ENCODE results near the gene SLC16A14. TPM values are rescaled to one million over a fixed set of nuclear protein-coding genes. Genes with fewer than 3 reads are reported as not detected.

Gene SLC16A14
- total and polyA plus RNA-seq, 2 experiments from 2014 or later: 2.0 to 7.5 TPM

GRCh38 chr2:230012267-230012884, 56.3 kb downstream of the SLC16A14 start:
- H3K4me3 ChIP-seq: no peak overlapping the region
- DNase-seq (ENCODE audit: low read depth in 1 of 2, low spot score in 1 of 2): peak in 1 of 2 donors; percentile 2
- no peaks in the 10 kb centered on the region for H3K27me3 ChIP-seq
- no peaks in the 10 kb centered on the region for H3K36me3 ChIP-seq
- no peaks in the 10 kb centered on the region for H3K9me3 ChIP-seq (ENCODE audit: low read depth)
- H3K27ac ChIP-seq: no peak overlapping the region
- H3K4me1 ChIP-seq (ENCODE audit: low read depth): peaks cover 14% of the 10 kb centered on the region
- no peak for TF ChIP-seq CTCF (IDR thresholded peaks at IDR 0.05; ENCODE audit: low read depth, low read length)

GRCh38 chr2:230011617-230012016, 57.1 kb downstream of the SLC16A14 start:
- no peak for TF ChIP-seq CTCF (IDR thresholded peaks at IDR 0.05; ENCODE audit: low read depth, low read length)
- no peak overlapping the region for H3K27ac ChIP-seq
- H3K4me1 ChIP-seq (ENCODE audit: low read depth): peaks cover 14% of the 10 kb centered on the region

GRCh38 chr2:230010501-230010900, 58.2 kb downstream of the SLC16A14 start:
- no peaks in the 10 kb centered on the region for H3K36me3 ChIP-seq
- H3K27ac ChIP-seq: no peak overlapping the region
- H3K4me3 ChIP-seq: no peak overlapping the region
- no peak for TF ChIP-seq CTCF (IDR thresholded peaks at IDR 0.05; ENCODE audit: low read depth, low read length)
- peaks cover 14% of the 10 kb centered on the region for H3K4me1 ChIP-seq (ENCODE audit: low read depth)
- H3K27me3 ChIP-seq: no peaks in the 10 kb centered on the region
- no peak for DNase-seq (ENCODE audit: low read depth in 1 of 2, low spot score in 1 of 2)
- no peaks in the 10 kb centered on the region for H3K9me3 ChIP-seq (ENCODE audit: low read depth)

More at GRCh38 chr2:230011617-230012016, 57.1 kb downstream of the SLC16A14 start:
- Histone ChIP-seq H3K9me3 (ENCODE audit: low read depth) (no peaks in the 10 kb centered on the region), H3K36me3 (no peaks in the 10 kb centered on the region), H3K27me3 (no peaks in the 10 kb centered on the region), H3K4me3 (no peak overlapping the region)
- DNase-seq (ENCODE audit: low read depth in 1 of 2, low spot score in 1 of 2): no peak

GRCh38 chr2:230008708-230009066, 60.0 kb downstream of the SLC16A14 start:
- H3K9me3 ChIP-seq (ENCODE audit: low read depth): no peaks in the 10 kb centered on the region
- H3K4me3 ChIP-seq: no peak overlapping the region
- no peak overlapping the region for H3K27ac ChIP-seq
- TF ChIP-seq CTCF (IDR thresholded peaks at IDR 0.05; ENCODE audit: low read depth, low read length): no peak
- peaks cover 14% of the 10 kb centered on the region for H3K4me1 ChIP-seq (ENCODE audit: low read depth)
- H3K27me3 ChIP-seq: no peaks in the 10 kb centered on the region
- peak in 1 of 2 donors; percentile 13 for DNase-seq (ENCODE audit: low read depth in 1 of 2, low spot score in 1 of 2)
- no peaks in the 10 kb centered on the region for H3K36me3 ChIP-seq

- Histone ChIP-seq H3K36me3 (no peaks in the 10 kb centered on the region), H3K4me3 (no peak overlapping the region), H3K4me1 (ENCODE audit: low read depth) (peaks cover 14% of the 10 kb centered on the region), H3K27ac (no peak overlapping the region), H3K27me3 (no peaks in the 10 kb centered on the region), H3K9me3 (ENCODE audit: low read depth) (no peaks in the 10 kb centered on the region)
- peak; percentile 78 for TF ChIP-seq CTCF (IDR thresholded peaks at IDR 0.05; ENCODE audit: low read depth, low read length)
- peak; percentile 83 to 87 for DNase-seq (ENCODE audit: low read depth in 1 of 2, low spot score in 1 of 2)
These were observed 60.6 kb downstream of the SLC16A14 start for GRCh38 chr2:230007931-230008707.

All from cardiac muscle cell (in vitro differentiated cells and primary cell).